GM21825 (cell line): Measurements from ENCODE around the gene TM4SF20.
"Not testable (repeated sequence)": the region's sequence is repeated elsewhere in the genome, so short reads cannot be mapped to it uniquely, and the experiment has no call there.

Source experiments
- ATAC-seq: cut with Tn5 transposase; IDR thresholded peaks from one replicate; pipeline ENCODE4 v1.9.1; 2021; ENCODE audit warnings: mild to moderate bottlenecking, moderate library complexity; ENCODE audit not compliant: unreplicated experiment

The TM4SF20 gene

GRCh38 chr2:227368574-227368973 is 10.5 kb downstream of the TM4SF20 start:
- no peak for ATAC-seq

GRCh38 chr2:227367427-227367795 is 11.7 kb downstream of the TM4SF20 start:
- no peak for ATAC-seq

GRCh38 chr2:227366769-227367426 is 12.2 kb downstream of the TM4SF20 start:
- ATAC-seq = no peak

- ATAC-seq = no peak
Observed at GRCh38 chr2:227365833-227366232, 13.3 kb downstream of the TM4SF20 start.

- not testable (repeated sequence) for ATAC-seq
Observed at GRCh38 chr2:227364585-227365263, 14.4 kb downstream of the TM4SF20 start.

- ATAC-seq = no peak
Observed at GRCh38 chr2:227363756-227364155, 15.3 kb downstream of the TM4SF20 start.

GRCh38 chr2:227360351-227360750 is 18.8 kb downstream of the TM4SF20 start:
- ATAC-seq = no peak

- ATAC-seq = no peak
Observed at GRCh38 chr2:227351639-227352038, 27.5 kb downstream of the TM4SF20 start.

- ATAC-seq = no peak
Observed at GRCh38 chr2:227349989-227350612, 29.0 kb downstream of the TM4SF20 start.

- ATAC-seq = no peak
Observed at GRCh38 chr2:227348324-227348723, 30.8 kb downstream of the TM4SF20 start.

- no peak for ATAC-seq
Observed at GRCh38 chr2:227347117-227347516, 32.0 kb downstream of the TM4SF20 start.

GRCh38 chr2:227344231-227344630 is 34.9 kb downstream of the TM4SF20 start:
- no peak for ATAC-seq

- ATAC-seq = no peak
Observed at GRCh38 chr2:227341553-227341952, 37.6 kb downstream of the TM4SF20 start.

GRCh38 chr2:227340106-227340505 is 39.0 kb downstream of the TM4SF20 start:
- no peak for ATAC-seq

- ATAC-seq = no peak
Observed at GRCh38 chr2:227339098-227339599, 40.0 kb downstream of the TM4SF20 start.

GRCh38 chr2:227337442-227337841 is 41.7 kb downstream of the TM4SF20 start:
- no peak for ATAC-seq

- no peak for ATAC-seq
Observed at GRCh38 chr2:227335713-227336112, 43.4 kb downstream of the TM4SF20 start.

- no peak for ATAC-seq
Observed at GRCh38 chr2:227326783-227327182, 52.3 kb downstream of the TM4SF20 start.

GRCh38 chr2:227325839-227326195 is 53.3 kb downstream of the TM4SF20 start:
- ATAC-seq = peak; percentile 13

- ATAC-seq = peak; percentile 97
Observed at GRCh38 chr2:227324995-227325838, 53.9 kb downstream of the TM4SF20 start, which contains the start of gene MFF. Gene MFF (plus strand): TSS chr2:227325251. CDS start chr2:227330666, 5,415 bp downstream.

- peak; percentile 14 for ATAC-seq
Observed at GRCh38 chr2:227324642-227324994, 54.5 kb downstream of the TM4SF20 start.
